Cardiac fibroblast (primary cell): ENCODE results near the gene IFIT3.
A peak's percentile ranks its signal among the peaks of the same experiment; 100 is the strongest.

Experiments used
- DNase-seq, 2 donors: peaks; one replicate each; pipeline versions ENCODE4 v3.0.0 to v3.0.0-alpha.2; 2010; ENCODE audit warnings: low read depth in 2 of 2
- H3K4me3 ChIP-seq, 2 donors: replicated peaks in 1 of 2; 1 replicate in 1 of 2; 2 replicates in 1 of 2; pipeline ENCODE4 v1.5.1; 2011; ENCODE audit warnings: low read depth in 2 of 2, low read length in 2 of 2, mild to moderate bottlenecking in 2 of 2, moderate library complexity in 1 of 2
- CTCF ChIP-seq: IDR thresholded peaks from one replicate; pipeline ENCODE4 v1.5.1; 2011; ENCODE audit warnings: low read depth, mild to moderate bottlenecking, low read length, inconsistent platforms

The IFIT3 gene

GRCh38 chr10:89379103-89379502, 51.3 kb downstream of the IFIT3 start:
- no peak for DNase-seq
- TF ChIP-seq CTCF = no peak
- H3K4me3 ChIP-seq = no peak overlapping the region

DNA sequence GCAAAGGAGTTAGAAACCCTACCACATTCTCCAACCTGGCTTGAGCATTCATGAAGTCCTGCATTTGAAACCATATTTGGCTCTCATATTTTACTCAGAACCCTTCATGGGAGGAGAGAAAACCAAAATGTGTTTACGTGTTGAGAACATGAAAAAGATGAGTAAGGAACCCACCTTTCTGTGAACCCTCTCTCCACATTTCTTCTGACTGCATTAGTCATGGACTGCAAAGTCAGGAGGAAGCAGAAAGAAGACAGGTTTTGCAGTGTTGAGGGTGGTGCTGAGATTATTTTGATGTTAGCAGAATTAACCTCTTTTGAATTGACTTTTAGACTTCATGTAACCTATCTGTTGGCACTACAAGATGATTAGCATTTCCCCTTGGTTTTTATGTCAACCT, 55.0 kb downstream of the IFIT3 start:
- no peak overlapping the region for H3K4me3 ChIP-seq
- no peak for TF ChIP-seq CTCF
- DNase-seq = no peak

DNA sequence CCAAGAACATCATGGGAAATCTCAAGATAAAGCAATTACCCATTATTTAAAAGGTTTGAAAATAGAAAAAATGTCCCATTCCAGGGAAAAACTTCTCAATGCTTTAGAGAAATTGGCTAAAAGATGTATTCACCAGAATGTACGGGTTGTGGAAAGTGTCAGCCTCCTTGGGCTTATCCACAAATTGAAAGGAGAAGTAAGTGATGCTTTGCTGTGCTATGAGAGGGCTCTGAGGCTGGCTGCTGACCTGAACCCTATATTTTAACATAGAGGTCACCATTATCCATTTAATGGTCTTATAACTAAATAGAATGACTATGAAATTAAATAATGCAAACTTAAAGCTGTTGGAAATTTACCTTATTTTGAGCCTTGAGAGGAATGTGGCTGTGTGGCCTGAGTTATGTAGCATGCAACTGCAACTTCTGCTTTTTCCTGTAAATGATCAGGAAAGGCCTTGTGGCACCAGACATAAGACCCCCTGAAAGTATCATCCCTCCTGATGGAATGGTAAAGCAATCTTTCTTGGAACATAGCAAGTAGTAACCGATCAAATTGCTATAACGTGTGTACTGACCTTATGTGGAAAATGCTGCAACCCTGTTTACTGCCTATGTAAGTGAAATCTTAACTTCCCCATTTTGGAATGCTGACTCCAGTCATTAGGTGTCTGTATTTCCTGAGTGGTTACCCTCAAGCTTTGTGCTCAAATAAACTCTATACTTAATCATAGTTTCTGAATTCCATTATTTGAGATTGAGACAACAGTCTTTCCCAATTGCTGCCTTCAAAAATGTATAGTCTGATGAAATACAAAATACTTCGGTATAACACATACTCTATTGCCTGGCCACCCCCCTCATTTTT, 56.9 kb downstream of the IFIT3 start:
- DNase-seq = no peak
- no peak for TF ChIP-seq CTCF
- no peak overlapping the region for H3K4me3 ChIP-seq

- DNase-seq = no peak
- no peak overlapping the region for H3K4me3 ChIP-seq
- no peak for TF ChIP-seq CTCF
These were observed 61.0 kb downstream of the IFIT3 start for GRCh38 chr10:89388806-89389205.

GRCh38 chr10:89389254-89389653, 61.5 kb downstream of the IFIT3 start:
- TF ChIP-seq CTCF = peak; percentile 21
- peak; percentile 51 to 72 for DNase-seq
- H3K4me3 ChIP-seq = no peak overlapping the region
